Non-pigmented ciliary epithelial cell (primary cell): Measurements from ENCODE around the gene FFAR2.
"Not testable (repeated sequence)": the region's sequence is repeated elsewhere in the genome, so short reads cannot be mapped to it uniquely, and the experiment has no call there.

ENCODE experiments used
- DNase-seq: peaks from one replicate; pipeline ENCODE4 v3.0.0-alpha.2; 2010; ENCODE audit warnings: low read depth

Gene FFAR2

DNA sequence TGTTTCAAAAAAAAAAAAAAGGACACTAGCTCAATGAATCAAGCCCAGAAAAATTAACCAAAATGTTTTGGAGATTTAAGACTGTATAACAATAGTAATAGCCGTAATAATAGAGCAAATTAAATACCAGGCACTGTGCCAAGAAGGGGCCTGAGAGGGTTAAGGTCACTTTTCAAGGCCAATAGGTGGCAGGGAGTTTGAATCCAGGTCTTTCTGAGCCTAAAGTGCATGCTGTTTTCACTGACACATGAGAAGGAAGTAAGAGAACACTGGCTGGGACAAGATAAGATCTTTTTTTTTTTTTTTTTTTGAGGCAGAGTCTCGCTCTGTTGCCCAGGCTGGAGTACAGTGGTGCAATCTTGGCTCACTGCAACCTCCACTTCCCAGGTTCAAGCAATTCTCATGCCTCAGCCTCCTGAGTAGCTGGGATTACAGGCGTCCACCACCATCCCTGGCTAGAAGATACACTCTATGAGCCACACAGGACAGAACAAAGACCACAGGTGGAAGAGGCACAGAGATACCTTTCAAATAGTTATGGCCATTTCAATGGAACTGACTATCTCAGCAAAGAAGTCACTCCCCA is 7.7 kb downstream of the FFAR2 start:
- no peak for DNase-seq

DNA sequence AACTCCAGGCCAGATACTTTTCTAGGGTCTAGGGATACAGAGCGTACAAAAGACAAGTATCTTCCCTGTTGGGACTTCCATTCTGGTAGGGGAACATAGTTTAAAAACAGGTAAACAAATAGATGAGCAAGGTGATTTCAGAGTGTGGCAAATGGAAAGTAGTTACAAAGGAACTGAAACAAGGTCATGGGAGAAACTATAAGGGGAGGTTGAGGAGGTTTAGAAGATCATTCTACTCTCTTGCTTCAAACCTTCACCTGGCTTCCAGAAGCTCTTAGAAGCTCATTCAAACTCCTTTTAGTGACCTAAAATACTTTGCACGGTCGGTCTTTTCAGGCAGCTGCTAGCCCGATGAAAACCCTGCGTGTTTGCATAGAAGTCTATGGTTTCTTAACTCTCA is 9.1 kb downstream of the FFAR2 start:
- no peak for DNase-seq

DNA sequence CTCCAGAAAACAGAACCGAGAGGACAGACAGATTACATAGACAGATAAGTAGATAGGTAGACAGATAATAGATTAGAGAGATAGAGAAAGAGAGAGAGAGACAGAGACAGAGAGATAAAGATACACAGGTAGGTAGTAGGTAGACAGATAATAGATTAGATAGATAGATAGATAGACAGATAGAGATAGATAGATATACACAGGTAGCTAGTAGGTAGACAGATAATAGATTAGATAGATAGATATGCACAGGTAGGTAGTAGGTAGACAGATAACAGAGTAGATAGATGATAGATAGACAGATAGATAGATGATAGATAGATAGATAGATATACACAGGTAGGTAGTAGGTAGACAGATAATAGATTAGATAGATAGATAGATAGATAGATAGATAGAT is 10.1 kb downstream of the FFAR2 start:
- DNase-seq: no peak

DNA sequence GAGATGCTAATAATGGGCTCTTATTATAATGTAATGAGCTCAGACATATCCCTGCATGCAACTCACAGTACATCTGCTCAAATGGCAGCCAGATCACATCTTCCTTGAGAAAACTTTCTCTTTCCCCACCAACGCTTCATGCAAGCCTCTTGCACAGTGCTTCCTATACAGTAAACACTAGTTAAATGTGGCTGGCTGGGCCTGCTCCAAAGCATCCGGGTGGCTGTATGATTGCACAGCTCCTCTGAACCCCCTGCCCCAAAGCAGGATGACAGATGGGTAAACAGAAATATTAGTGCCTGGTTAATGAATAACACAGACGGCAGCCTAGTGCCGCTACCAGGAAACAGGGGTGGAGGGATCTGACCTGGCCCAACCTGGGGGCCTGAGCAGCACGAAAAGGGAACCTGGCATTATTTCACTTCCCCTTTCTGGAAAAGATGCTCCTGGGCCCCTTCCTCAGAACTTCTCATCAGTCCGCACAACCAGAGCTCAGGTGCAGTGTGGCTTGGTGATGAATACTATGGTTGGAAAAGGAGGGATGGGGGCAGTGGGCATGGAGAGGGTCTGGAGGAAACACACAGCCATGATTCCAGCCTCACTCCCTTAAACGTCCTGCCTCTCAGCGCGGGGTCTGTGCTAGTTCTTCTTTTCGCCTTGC is 10.8 kb downstream of the FFAR2 start:
- DNase-seq: no peak

DNA sequence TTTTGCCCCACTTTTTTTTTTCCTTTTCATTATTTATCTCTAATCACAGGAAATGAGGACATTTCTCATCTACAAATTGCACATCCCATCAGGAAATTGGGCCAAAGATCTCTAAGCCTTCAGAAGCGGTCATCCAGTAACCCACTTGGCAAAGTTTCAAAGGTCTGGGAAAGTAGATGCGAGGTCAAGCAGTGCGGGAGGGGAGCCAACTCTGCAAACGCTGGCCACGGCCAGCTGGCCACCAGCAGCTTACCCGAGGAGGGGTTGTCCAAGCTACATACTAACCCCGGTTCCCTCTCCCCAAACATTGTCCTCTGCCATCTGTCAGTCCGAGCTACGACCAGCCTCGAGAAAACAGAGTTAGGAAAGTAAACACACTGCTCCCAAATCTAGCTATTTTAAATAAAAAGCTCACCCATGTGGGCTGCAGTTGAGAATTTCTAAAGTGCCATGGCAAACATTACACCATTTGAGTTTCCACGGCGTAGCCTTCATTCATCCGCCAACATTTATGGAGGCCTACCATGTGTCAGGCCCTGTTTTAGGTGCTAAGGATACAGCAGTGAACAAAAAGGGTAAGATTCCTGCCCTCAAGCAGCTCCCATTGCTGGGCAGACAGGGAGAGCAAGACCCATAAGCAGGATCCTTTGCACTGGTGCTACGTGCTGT is 11.5 kb downstream of the FFAR2 start:
- DNase-seq: no peak

DNA sequence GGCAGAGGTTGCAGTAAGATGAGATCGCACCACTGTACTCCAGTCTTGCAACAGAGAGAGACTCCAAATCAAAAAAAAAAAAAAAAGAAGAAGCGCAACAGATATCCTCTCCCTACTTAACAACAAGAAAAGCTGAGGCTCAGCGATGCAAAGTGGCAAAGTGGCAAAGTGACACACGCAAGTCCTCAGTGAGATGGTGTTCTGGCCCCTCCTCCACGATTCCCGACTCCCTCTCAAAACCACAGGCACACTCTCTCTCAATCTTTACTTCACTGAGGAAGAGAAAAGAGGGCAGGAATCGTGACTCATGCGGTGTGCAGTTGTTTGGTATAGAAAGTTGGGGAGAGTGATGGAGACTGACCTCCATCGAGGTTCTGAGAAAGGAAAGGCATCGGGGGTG is 12.6 kb downstream of the FFAR2 start:
- no peak for DNase-seq

GRCh38 chr19:35461060-35461459 is 13.0 kb downstream of the FFAR2 start:
- no peak for DNase-seq

DNA sequence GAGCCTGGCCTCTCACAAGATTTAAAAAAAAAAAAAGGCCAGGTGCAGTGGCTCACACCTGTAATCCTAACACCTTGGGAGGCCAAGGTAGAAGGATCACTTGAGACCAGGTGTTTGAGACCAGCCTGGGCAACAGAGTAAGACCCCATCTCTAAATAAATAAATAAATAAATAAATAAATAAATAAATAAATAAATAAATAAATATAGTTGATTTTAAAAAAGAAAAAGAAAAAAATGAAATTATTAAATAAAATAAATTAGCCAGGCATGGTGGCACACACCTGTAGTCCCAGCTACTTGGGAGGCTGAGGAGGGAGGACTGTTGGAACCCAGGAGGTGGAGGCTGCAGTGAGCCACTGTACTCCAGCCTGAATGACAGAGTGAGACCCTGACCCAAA is 13.7 kb downstream of the FFAR2 start:
- not testable (repeated sequence) for DNase-seq

- no peak for DNase-seq
Observed at GRCh38 chr19:35462476-35462953, 14.5 kb downstream of the FFAR2 start.

GRCh38 chr19:35462956-35463355 is 14.9 kb downstream of the FFAR2 start:
- DNase-seq: not testable (repeated sequence)

DNA sequence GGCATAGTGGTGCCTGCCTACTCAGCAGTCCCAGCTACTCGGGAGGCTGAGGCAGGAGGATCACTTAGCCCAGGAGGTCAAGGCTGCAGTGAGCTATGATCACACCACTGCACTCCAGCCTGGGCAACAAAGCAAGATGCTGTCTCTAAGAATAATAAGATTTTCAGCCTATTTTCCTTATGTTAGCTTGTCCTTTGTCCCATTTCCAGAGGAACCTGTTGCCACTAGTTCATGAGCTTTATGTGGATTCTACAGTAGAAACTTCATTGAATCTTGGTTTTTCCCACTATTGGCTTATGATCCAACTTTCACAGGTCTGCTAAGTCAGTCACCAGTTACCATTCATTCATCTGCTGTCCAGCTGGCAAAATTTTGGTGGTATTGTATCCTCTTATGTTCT is 18.2 kb downstream of the FFAR2 start:
- DNase-seq: no peak

GRCh38 chr19:35468637-35469036 is 20.6 kb downstream of the FFAR2 start:
- no peak for DNase-seq

DNA sequence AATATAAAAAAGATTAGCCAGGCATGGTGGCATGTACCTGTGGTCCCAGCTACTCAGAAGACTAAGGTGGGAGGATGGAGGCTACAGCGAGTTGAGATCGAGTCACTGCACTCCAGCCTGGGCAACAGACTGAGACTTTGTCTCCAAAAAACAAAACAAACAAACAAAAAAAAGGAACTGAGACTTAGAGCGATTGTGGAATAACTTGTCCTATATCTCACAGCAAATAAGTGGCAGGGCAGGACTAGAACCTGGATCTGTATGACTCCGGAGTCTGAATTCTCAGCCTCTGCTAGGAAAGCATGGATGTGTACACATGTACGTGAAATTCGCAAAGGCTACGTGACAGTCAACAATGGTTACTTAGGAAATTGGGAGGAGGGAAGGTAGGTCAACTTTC is 22.1 kb downstream of the FFAR2 start:
- DNase-seq: no peak

- not testable (repeated sequence) for DNase-seq
Observed at GRCh38 chr19:35471075-35471474, 23.0 kb downstream of the FFAR2 start.

GRCh38 chr19:35471946-35472345 is 23.9 kb downstream of the FFAR2 start:
- DNase-seq: no peak

- no peak for DNase-seq
Observed at GRCh38 chr19:35474104-35474503, 26.0 kb downstream of the FFAR2 start.

DNA sequence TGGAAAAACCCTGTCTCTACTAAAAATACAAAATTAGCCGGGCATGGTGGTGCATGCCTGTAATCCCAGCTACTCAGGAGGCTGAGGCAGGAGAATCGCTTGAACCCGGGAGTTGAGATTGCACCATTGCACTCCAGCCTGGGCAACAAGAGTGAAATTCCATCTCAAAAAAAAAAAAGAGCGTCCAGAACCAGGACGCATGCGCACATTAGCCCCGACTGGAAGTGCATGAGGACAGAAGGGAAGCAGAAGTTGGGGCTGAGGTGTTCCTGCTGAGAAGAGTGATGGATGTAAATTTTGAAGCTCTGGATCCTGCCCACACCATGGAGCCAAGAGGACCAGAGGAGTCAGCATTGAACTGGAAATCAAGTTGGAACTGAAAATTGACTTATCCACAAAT is 26.5 kb downstream of the FFAR2 start:
- DNase-seq: not testable (repeated sequence)

DNA sequence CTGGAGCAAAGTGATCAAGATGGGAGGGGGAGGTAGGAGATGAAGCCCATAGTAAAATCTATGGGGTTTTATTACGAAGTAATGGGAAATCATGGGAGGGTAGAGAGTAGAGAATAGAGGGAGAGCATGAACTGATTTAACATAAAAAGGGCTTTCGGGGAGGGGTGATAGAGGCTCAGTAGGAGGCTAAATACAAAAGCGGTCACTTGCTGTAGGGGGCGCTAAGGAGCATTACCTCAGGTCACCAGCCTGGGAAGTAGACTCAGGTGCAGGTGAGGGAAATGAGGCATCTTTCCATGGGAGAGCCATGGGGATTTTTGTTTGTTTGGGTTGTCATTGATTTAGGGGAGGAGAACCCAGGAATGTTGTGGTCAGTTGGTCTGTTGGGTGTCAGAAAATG is 28.1 kb downstream of the FFAR2 start:
- DNase-seq: no peak

- DNase-seq: no peak
Observed at GRCh38 chr19:35478794-35479677, 31.0 kb downstream of the FFAR2 start.

DNA sequence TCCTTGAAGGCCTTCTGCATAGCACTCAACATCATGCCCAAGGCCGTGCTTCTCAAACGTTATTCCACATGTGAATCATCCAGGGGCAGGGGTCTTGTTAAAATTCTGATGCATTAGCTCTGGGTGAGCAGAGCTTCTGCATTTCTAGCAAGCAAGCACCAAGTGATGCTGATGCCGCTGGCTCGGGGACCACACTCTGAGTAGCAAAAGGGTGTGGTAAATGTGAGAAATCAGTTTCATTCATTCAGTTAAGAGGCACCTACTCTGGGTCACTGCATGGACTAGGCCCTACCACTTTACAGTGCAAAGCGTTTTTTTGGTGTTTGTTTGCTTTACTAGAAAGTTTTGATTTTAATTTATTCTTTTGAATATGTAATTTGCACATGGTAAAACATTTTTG is 35.0 kb downstream of the FFAR2 start:
- DNase-seq: no peak

GRCh38 chr19:35484252-35485036 is 36.4 kb downstream of the FFAR2 start:
- DNase-seq: no peak

DNA sequence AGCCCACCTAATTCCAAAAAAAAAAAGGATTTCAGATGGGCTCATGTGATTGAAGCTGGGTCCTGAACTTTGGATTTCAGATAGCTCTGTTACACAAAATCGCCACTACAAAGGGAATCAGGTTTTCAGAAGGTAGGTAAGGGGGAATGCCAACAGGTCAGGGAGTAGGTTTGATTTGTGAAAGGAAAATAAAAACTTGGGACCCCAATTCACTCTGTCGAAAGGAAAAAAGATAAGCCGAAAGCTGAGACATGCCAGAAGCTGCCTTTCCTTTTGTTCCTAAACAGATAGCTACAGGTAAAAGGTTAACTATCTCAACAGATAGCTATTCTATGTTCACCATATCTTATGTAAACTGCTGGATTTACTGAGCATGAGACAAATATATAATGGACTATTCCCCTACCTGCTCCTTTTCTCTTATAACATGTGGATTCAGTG is 38.2 kb downstream of the FFAR2 start:
- no peak for DNase-seq
